ENCODE measurements around the gene SMCO3. TPM values are rescaled to one million over a fixed set of nuclear protein-coding genes. Genes with fewer than 3 reads are reported as not detected.

Gene SMCO3
- total and polyA plus RNA-seq, 2 donors (not counting 1 experiment from before 2014, with no cell fraction given): not detected

DNA sequence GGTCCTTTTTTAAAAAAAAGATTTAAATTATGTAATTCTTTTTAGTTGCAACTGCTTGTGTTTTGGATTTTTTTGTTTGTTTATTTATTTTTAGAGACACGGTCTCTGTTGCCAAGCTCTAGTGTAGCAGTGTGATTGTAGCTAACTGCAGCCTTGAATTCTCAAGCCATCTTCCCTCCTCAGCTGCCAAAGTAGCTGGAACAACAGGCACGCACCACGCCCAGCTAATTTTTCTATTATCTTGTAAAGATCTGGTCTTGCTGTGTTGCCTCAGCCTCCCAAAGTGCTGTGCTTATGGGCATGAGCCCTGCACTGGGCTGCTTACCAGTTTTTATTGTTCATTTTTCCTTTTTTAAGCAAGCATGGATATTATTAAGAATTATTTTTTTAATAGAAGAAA is 40.0 kb upstream of the SMCO3 start:
- WGBS (ENCODE audit: insufficient coverage): 100% methylated on average over 1 of the region's 3 CpGs

DNA sequence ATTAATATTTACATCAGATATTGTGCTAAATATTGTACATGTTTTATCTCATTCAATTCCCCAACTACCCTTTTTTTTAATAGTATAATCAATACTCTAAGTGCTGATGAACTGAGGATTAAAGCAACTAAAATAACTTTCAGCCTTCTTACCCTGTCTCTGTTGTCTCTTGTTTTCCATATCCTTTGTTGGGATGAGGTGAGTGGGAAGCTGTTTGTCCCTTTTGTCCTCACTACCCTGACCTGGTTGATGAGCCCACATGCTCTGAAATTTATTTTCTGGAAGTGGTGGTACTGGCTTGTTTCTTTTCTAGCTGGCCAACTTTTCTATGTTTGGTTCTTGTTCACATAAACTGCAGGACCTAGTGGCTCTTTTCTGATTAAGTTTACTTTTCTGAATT is 38.9 kb upstream of the SMCO3 start:
- H3K27ac ChIP-seq (ENCODE audit: low read length in 2 of 2): no peak overlapping the region
- H3K36me3 ChIP-seq (replicated peaks in 1 of 2; ENCODE audit: control extremely low read depth in 1 of 2, control insufficient read depth in 1 of 2, extremely low read depth in 1 of 2, insufficient read depth in 2 of 2, low read length in 1 of 2): no peaks in the 10 kb centered on the region
- peaks cover 0 to 3% (median 0%) of the 10 kb centered on the region in 3 donors for H3K9me3 ChIP-seq (ENCODE audit: control extremely low read depth in 1 of 3, control insufficient read depth in 2 of 3, insufficient read depth in 1 of 3, low read length in 2 of 3)
- TF ChIP-seq, protein P1, sequence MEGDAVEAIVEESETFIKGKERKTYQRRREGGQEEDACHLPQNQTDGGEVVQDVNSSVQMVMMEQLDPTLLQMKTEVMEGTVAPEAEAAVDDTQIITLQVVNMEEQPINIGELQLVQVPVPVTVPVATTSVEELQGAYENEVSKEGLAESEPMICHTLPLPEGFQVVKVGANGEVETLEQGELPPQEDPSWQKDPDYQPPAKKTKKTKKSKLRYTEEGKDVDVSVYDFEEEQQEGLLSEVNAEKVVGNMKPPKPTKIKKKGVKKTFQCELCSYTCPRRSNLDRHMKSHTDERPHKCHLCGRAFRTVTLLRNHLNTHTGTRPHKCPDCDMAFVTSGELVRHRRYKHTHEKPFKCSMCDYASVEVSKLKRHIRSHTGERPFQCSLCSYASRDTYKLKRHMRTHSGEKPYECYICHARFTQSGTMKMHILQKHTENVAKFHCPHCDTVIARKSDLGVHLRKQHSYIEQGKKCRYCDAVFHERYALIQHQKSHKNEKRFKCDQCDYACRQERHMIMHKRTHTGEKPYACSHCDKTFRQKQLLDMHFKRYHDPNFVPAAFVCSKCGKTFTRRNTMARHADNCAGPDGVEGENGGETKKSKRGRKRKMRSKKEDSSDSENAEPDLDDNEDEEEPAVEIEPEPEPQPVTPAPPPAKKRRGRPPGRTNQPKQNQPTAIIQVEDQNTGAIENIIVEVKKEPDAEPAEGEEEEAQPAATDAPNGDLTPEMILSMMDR (IDR thresholded peaks at IDR 0.05): no peak
- no peaks in the 10 kb centered on the region for H3K27me3 ChIP-seq (replicated peaks in 1 of 4; ENCODE audit: control extremely low read depth in 1 of 4, control insufficient read depth in 3 of 4, insufficient read depth in 4 of 4, low read length in 3 of 4)
- H3K4me3 ChIP-seq (ENCODE audit: control extremely low read depth in 1 of 5, extremely low read depth in 1 of 5, insufficient read depth in 1 of 5, low read depth in 2 of 5, low read length in 4 of 5): no peak overlapping the region
- Mint-ChIP-seq H3K4me3 (no peak overlapping the region), H3K27me3 (no peaks in the 10 kb centered on the region), H3K4me1 (peaks cover 13% of the 10 kb centered on the region), H3K9me3 (ENCODE audit: insufficient read depth) (no peaks in the 10 kb centered on the region), H3K27ac (no peak overlapping the region)
- DNase-seq (no peak), ATAC-seq (ENCODE audit: low read depth) (no peak)
- POLR2A ChIA-PET: no interaction called here
- no peaks in the 10 kb centered on the region for H3K79me2 ChIP-seq (ENCODE audit: control insufficient read depth, insufficient read depth, low read length)
- no peak overlapping the region for H3K4me2 ChIP-seq (replicated peaks; ENCODE audit: low read depth, low read length, poor library complexity, severe bottlenecking)
- CTCF ChIA-PET: interaction anchor here (0.6 to 4.5 kb wide), 5 partner anchors 13 to 143 kb away, joined by 3 to 28 read pairs (median 3); no protein-coding TSS in a partner anchor
- H3K9ac ChIP-seq (ENCODE audit: low read length): no peak overlapping the region
- no peak overlapping the region for H2AFZ ChIP-seq (ENCODE audit: insufficient read depth, low read depth, low read length, poor library complexity, severe bottlenecking)
- peaks cover 7 to 13% of the 10 kb centered on the region in 2 donors for H3K4me1 ChIP-seq (ENCODE audit: control insufficient read depth in 2 of 2, insufficient read depth in 2 of 2, low read length in 2 of 2)
- no peaks in the 10 kb centered on the region for H4K20me1 ChIP-seq (ENCODE audit: control insufficient read depth, insufficient read depth, low read length, poor library complexity, severe bottlenecking)
- intact Hi-C loops (cut with micrococcal nuclease): no loop called here

More for the DNA sequence above, 40.0 kb upstream of the SMCO3 start:
- TF ChIP-seq EZH2 (IDR thresholded peaks at IDR 0.05; ENCODE audit: borderline replicate concordance, insufficient read depth, low read depth, low read length, poor library complexity, severe bottlenecking): no peak
- TF ChIP-seq, protein P1 (IDR thresholded peaks at IDR 0.05): no peak
- ChIA-PET CTCF (interaction anchor here (1.3 to 4.5 kb wide), 4 partner anchors 8 to 142 kb away, joined by 3 to 28 read pairs (median 9); no protein-coding TSS in a partner anchor), POLR2A (no interaction called here)
- Histone ChIP-seq H3K79me2 (ENCODE audit: control insufficient read depth, insufficient read depth, low read length) (no peaks in the 10 kb centered on the region), H4K20me1 (ENCODE audit: control insufficient read depth, insufficient read depth, low read length, poor library complexity, severe bottlenecking) (no peaks in the 10 kb centered on the region), H3K27ac (ENCODE audit: low read length in 2 of 2) (no peak overlapping the region), H3K36me3 (replicated peaks in 1 of 2; ENCODE audit: control extremely low read depth in 1 of 2, control insufficient read depth in 1 of 2, extremely low read depth in 1 of 2, insufficient read depth in 2 of 2, low read length in 1 of 2) (no peaks in the 10 kb centered on the region), H3K9me3 (ENCODE audit: control extremely low read depth in 1 of 3, control insufficient read depth in 2 of 3, insufficient read depth in 1 of 3, low read length in 2 of 3) (peaks cover 0 to 3% (median 0%) of the 10 kb centered on the region in 3 donors), H3K4me2 (replicated peaks; ENCODE audit: low read depth, low read length, poor library complexity, severe bottlenecking) (no peak overlapping the region), H3K27me3 (replicated peaks in 1 of 4; ENCODE audit: control extremely low read depth in 1 of 4, control insufficient read depth in 3 of 4, insufficient read depth in 4 of 4, low read length in 3 of 4) (no peaks in the 10 kb centered on the region), H2AFZ (ENCODE audit: insufficient read depth, low read depth, low read length, poor library complexity, severe bottlenecking) (no peak overlapping the region), H3K4me1 (ENCODE audit: control insufficient read depth in 2 of 2, insufficient read depth in 2 of 2, low read length in 2 of 2) (peaks cover 12 to 24% of the 10 kb centered on the region in 2 donors), H3K9ac (ENCODE audit: low read length) (no peak overlapping the region), H3K4me3 (ENCODE audit: control extremely low read depth in 1 of 5, extremely low read depth in 1 of 5, insufficient read depth in 1 of 5, low read depth in 2 of 5, low read length in 4 of 5) (no peak overlapping the region)
- no peak for ATAC-seq (ENCODE audit: low read depth)
- H3K27me3 Mint-ChIP-seq: no peaks in the 10 kb centered on the region
- peaks cover 2% of the 10 kb centered on the region for H3K9me3 Mint-ChIP-seq (ENCODE audit: insufficient read depth)
- H3K4me1 Mint-ChIP-seq: peaks cover 24% of the 10 kb centered on the region
- no peak for DNase-seq
- no peak overlapping the region for H3K27ac Mint-ChIP-seq
- no peak overlapping the region for H3K4me3 Mint-ChIP-seq
- intact Hi-C loops (cut with micrococcal nuclease): no loop called here
